NCI-H1048 (cell line): ENCODE data around the gene PSMD2.

Source experiments
- DNase-seq: peaks from one replicate; lab custom pipeline; 2025; lab: John Stamatoyannopoulos, UW

Gene PSMD2

DNA sequence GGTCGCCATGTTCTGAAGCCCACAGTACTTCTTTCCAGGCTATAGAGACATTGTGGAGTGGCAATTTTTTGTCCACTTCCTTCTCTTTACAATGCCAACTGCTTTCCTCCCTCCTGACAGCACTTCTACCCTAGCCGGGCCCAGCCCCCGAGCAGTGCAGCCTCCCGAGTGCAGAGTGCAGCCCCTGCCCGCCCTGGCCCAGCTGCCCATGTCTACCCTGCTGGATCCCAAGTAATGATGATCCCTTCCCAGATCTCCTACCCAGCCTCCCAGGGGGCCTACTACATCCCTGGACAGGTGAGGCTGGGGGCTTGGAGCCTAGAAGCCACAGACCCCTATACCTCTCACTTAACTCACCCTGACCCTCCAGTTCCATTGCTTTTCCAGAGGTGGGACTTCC lies 18.2 kb downstream of the PSMD2 start:
- DNase-seq = no peak

DNA sequence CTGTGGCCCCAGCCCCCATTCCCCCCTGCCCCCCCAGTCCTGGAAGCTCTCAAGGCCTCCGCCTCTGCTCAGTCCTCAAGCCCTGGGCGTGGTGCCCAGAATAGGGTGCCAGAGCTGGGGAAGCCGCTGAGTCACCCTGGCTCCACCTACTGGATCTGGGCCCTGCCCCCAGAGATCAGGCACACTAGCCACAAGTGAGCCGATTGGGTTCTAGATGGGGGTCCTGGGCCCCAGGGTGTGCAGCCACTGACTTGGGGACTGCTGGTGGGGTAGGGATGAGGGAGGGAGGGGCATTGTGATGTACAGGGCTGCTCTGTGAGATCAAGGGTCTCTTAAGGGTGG lies 21.0 kb downstream of the PSMD2 start:
- DNase-seq = no peak

DNA sequence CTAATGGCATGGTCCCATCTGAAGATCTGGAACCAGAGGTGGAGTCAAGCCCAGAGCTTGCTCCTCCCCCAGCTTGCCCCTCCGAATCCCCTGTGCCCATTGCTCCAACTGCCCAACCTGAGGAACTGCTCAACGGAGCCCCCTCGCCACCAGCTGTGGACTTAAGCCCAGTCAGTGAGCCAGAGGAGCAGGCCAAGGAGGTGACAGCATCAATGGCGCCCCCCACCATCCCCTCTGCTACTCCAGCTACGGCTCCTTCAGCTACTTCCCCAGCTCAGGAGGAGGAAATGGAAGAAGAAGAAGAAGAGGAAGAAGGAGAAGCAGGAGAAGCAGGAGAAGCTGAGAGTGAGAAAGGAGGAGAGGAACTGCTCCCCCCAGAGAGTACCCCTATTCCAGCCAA lies 22.6 kb downstream of the PSMD2 start:
- no peak for DNase-seq

DNA sequence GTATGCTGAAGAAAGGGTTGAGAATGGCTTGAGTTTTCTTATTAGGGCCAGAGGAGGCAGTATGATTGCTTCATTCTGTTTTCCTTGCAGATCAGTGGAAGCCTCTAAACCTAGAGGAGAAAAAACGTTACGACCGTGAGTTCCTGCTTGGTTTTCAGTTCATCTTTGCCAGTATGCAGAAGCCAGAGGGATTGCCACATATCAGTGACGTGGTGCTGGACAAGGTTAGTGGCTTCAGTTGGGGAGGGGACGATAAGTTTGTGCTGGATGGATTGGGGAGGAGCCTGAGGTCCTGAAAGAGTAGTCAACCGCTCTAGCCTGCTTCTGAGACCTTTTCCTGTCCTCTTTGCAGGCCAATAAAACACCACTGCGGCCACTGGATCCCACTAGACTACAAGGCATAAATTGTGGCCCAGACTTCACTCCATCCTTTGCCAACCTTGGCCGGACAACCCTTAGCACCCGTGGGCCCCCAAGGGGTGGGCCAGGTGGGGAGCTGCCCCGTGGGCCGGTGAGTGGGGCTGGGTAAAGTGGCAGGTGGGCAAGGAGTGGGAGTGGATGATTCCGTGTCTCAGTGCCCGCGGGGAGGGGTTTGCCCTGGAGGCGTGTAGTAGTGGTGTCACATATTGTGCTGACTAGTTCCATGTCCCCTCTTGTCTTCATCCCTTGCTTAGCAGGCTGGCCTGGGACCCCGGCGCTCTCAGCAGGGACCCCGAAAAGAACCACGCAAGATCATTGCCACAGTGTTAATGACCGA lies 23.9 kb downstream of the PSMD2 start:
- DNase-seq = no peak

DNA sequence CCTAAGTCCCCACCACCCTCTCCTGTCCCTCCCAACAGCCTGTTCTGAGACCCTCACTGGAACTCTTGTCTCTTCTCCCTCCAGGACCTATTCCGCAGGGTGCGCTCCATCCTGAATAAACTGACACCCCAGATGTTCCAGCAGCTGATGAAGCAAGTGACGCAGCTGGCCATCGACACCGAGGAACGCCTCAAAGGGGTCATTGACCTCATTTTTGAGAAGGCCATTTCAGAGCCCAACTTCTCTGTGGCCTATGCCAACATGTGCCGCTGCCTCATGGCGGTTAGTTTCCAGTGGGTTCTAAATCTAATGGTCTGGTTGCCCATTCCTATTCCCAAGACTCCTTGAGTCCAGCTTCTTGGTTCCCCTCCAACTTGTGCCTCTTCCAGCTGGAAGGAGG lies 24.7 kb downstream of the PSMD2 start:
- DNase-seq = no peak

DNA sequence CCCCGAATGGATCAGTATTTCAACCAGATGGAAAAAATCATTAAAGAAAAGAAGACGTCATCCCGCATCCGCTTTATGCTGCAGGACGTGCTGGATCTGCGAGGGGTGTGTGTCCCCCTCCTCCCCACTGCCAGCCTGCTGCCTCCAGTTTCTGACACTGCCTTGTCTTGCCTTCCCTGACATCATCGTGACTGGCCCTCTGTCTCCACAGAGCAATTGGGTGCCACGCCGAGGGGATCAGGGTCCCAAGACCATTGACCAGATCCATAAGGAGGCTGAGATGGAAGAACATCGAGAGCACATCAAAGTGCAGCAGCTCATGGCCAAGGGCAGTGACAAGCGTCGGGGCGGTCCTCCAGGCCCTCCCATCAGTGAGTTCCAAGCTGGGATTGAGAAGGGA lies 26.2 kb downstream of the PSMD2 start:
- no peak for DNase-seq

DNA sequence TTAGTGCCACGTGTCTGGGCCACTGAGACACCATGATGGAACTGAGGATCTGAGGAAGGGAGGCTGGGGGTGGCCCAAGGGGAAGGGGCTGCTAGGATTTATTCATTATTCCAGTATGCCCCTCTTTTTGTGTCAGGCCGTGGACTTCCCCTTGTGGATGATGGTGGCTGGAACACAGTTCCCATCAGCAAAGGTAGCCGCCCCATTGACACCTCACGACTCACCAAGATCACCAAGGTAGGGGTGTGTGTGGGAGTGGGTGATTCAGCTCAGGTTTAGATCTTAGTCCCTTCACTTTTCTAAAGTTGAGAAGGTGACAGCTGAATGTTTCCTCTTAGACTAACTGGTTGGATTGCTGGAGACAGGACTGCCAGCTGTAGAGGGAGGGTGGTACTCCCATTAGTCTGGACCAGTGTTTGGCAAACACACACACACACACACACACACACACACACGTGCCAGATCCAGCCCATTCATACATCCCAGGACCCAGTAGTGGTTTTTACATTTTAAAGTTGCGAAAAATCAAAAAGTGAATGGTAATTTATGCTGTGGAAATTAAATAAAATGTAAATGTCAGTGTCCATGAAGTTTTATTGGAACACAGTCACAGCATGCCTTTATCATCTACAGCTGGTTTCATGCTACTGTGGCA lies 26.8 kb downstream of the PSMD2 start:
- no peak for DNase-seq

DNA sequence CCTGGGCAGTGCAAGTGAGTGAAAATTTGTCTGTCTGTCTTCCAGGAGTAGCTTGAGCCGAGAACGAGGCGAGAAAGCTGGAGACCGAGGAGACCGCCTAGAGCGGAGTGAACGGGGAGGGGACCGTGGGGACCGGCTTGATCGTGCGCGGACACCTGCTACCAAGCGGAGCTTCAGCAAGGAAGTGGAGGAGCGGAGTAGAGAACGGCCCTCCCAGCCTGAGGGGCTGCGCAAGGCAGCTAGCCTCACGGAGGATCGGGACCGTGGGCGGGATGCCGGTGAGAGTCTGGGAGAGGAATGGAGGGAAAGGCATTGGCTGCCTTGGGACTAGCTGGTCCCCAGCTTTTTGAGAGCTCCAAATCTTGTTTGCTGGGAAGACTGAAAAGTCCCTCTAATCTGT lies 28.1 kb downstream of the PSMD2 start:
- no peak for DNase-seq

DNA sequence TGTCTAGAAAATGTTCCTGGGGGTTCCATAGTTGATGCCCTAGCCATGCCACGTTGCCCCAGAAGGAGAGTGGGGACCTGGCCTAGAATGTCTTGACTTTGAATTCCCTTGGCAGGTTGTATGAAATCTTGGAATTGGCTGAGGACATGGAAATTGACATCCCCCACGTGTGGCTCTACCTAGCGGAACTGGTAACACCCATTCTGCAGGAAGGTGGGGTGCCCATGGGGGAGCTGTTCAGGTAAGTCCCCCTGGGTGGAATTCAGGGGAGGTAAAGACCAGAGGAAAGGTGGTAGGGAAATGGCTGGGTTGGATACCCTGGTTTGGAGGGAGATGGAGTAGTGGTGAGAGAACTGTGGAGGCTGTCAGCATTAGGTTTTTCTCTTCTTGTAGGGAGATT lies 29.5 kb downstream of the PSMD2 start:
- DNase-seq = no peak

DNA sequence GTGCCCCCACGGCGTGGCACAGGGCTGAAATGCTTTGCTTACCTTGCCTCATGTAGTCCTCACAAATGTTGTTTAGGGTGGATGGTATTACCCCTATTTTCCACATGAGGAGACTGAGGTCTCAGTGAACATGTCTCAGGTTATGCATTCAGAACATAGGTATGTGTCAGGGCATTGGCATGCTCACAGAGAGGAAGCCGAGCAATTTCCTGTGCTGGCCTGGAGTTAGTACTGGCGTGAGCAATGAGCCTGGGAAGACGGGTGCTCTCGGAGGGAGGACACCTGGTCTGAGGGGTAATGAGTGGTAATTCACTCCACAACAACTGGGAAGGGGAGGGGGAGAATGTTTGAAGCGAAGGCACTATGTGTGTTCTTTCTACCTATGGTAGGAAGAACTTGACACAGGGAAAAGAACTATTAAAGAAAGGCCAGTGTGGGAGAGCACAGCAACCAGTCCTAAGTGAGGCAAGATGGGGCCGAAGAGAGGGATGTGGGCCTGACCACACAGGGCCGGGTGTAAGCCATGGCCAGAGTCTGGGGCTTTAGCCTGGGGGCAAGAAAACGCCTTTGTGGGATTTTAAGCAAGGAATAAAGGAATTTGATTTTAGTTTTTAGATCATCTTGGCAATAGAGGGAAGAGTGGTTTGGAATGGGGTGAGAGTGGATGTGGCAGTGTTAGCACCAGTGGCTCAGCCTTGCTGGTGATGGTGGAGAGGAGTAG lies 33.5 kb downstream of the PSMD2 start:
- no peak for DNase-seq

DNA sequence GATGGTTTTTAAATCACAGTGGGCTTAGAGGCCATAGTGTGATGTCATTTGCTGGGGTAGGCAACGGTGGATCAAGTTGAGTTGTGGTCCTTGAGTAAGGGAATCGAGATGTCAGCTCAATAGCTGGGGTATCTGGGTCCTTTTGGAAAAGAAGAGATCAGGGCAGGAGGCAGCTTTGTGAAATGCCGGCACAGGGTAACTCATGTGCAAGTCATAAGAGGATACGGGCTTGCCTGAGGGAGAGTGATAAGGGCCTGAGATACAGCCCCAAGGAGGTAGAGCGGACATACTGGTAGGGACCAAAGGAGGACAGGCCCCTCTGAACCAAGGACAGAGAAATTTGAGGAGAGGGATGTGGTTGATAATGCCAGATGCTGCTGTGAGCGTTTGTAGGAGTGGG lies 34.1 kb downstream of the PSMD2 start:
- no peak for DNase-seq

DNA sequence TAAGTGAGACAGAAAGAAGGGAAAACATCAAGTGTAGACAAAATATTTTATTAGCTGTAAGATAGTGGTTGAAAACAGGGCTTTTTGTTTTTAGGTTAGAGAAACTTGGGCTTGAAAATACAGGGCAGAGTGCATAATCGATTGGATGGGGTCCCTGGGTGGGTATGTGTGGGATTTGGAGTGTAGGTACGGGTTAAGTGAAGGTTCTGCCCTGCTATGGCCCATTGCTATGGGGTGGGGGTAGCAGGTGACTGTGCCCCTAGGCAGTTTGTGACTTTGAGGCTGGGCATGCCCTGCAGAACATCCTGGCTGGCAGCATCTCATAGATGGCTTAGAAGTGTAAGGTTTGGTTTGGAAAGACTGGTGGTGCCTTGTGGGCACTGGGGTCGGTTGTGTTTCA lies 34.7 kb downstream of the PSMD2 start:
- DNase-seq = no peak

DNA sequence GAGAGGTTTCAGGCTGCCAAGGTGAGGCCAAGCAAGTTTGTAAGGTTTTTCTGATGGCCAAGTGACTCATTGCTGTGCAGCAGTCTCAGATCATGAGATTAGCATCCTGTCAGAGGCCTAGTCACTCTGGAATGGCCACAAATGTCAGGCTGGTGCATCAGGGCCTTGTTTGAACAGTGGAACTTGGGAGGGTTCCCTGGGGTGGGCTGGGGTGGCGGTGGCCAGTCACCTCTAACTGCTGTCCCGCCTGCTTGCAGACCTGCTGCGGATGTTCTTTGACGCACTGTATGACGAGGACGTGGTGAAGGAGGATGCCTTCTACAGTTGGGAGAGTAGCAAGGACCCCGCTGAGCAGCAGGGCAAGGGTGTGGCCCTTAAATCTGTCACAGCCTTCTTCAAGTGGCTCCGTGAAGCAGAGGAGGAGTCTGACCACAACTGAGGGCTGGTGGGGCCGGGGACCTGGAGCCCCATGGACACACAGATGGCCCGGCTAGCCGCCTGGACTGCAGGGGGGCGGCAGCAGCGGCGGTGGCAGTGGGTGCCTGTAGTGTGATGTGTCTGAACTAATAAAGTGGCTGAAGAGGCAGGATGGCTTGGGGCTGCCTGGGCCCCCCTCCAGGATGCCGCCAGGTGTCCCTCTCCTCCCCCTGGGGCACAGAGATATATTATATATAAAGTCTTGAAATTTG lies 35.6 kb downstream of the PSMD2 start:
- DNase-seq = no peak

DNA sequence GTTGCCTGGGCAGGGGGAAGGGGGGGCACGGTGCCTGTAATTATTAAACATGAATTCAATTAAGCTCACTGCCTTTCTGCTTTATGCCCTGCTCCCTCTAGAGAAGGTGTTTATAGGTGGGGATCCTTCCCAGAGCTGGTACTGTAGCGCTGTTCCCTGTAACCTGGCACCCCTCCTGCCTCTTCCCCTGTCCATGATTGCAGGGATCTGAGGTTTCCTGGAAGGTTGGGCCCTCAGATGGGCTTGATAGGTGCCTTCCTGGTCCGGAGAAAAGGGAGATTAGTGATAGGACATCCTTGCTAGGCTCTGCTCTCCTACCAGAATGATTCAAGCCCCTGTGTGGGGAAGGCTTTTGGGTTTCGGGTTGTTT lies 36.2 kb downstream of the PSMD2 start:
- DNase-seq = no peak

DNA sequence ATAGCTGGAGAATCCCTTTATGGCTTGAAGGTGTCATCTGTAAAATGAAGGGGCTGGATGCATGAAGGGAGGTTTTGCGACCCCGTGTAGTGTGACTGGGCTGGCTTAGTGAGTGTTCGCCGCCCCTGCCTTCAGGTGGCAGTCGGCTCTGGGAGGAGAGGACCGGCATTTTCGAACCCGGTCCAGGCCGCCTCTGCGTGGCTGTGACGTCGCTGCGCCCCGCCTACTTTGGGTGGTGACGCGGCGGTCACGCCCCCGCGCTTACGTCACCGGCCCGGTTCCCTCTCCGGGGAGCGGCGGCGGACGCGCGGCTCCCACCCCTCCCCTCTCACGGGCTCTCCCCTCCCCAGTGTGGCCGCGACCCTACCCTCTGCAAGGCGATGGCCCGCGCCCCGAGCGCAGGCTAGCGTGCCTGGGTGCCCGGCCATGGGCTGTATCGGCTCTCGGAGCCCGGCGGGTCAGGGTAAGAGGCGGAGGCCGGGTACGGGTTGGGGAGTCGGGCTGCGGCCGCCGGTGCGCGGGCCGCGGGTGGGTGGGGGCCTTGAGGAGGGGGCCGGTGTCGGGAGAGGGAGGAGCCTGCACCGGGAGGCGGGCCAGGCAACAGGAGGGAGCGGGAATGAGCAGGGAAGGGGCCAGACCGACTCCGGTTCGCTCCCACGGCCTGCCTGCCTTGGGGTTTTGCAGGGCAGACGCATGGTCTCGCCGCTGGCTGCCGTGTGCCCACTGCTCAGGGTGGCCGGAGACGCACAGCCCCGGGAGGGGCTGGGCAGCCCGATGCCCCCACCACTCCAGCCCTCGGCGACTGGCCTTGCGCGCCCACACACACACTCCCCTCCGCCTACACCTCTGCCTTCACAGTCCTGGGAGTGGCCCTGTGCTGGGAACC lies 36.9 kb downstream of the PSMD2 start:
- no peak for DNase-seq

DNA sequence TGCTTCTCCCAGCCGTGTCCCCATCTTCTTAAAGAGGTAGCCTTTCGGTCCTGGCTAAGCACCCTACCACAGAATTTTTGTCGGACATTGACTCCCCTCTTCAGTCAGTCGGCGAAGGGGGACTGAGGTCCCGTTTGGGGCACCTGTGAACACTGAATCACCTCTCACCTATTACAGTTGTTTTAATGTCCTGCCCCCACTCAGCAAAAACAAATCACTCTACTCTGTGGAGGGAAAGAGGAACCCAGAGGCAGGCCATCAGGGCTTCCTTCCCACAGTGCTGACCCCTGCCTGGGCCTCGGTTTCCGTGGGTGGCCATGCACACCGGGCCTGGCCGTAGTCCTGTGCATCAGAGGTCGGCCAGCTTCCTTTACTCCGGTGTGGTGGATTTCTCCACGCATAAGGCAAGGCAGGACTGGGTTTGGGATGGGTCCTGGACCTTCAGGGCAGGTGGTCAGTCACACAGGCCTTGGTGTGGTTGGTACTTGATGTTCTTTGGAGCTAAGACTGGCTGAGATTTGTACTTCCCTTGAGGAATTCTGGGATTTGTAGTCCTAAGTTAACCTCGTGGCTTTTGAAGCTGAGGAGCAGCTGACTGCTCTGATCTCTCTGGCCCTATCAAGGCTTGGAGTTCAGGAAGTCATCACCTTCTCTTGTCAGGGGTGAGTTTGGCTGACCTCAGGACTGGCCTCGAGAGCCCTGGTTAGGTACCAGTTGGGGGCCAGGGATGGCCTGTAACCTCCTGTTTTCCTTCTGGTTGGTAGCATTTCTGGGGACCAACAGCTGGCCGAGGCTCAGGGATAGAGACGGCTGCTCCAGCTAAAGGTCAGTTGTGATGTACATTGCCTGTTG lies 37.7 kb downstream of the PSMD2 start:
- no peak for DNase-seq

DNA sequence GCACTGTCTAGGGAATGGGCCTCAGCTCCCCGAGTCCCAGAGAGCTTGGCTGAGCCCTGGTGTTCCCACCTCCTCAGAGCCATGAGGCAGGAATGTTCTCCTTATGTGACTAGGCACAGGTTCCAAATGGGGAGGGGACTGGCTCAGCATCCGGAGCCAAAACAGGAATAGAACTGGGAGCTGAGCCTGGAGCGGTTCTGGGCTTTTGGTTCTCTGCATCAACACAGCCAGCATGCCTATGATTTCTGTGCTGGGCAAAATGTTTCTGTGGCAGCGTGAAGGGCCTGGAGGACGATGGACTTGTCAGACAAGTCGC lies 38.3 kb downstream of the PSMD2 start, which contains the start of gene FAM131A:
Gene FAM131A (plus strand): TSS at position 202 of the 316 bp plus-strand sequence. CDS start 31 bp downstream, at position 233.
- DNase-seq = no peak

DNA sequence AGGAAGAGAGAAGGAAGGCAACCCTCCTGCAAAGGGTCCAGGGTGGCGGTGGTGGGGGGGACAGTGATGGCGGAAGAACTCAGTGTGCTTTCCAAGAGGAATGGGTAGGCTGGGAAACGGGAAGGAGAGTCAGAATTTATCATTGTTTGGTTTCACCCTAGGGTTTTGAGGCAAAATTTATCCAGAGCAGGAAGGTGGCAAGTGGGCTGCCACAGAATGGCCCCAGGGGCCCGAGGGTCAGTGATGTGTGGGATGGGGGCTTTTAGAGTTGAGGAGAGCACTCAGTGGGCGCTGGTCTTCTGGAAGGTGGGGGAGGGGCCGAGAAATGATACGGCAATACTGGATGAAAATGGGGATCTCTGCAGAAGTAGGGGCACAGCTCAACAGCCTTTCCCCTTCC lies 38.9 kb downstream of the PSMD2 start:
- no peak for DNase-seq

DNA sequence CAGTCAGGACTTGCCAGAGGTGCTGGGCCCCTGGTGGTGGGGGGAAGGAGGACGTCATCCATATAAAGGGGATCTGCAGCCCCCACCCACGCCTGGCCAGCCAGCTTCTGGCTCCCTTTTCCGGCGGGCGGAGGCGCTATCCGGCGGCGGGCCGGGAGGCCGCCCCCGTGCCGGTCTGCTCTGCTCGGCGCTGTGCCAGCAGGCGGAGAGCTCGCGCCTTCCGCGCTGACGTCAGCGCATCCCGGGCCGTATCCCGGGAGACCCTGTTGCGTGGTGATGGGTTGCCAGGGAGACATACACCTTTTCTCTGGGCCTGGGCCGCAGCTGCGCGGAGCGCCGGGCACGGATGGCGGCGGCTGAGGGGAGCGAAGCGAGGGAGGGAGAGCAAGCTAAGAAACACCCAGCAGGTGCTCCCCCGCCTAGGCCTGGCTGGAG lies 39.5 kb downstream of the PSMD2 start:
- DNase-seq = no peak

DNA sequence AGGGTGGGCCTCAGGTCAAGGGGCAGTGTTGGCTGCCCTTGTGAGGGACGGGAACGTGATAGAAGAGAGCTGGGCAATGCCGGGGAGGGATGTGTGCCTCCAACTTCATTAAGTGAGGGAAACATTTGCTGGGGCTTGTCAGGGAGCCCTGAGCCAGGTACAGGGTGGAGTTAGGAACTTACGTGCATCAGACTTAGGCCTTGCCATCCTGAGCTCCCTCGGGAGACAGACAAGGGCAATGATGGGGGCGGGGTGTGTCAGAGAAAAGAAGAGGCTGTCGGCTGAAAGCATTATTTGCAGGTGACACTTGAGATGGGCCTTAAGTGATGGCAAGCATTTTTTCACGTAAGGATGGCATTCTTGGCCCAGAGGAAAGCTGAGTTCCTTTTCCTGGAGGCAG lies 40.0 kb downstream of the PSMD2 start:
- DNase-seq = no peak
